Stimulated activated CD8-positive, alpha-beta memory T cell treated with anti-CD3 and anti-CD28 coated beads, Interleukin-12 subunit alpha, Interleukin-12 subunit beta, amount 100 ng/mL, for 4 hours (primary cell): Measurements from ENCODE around the gene CNOT2.

Experiments used
- DNase-seq: peaks from one replicate; pipeline ENCODE4 v3.0.0-alpha.2; 2020; ENCODE audit warnings: low read depth

CNOT2 gene, protein sequence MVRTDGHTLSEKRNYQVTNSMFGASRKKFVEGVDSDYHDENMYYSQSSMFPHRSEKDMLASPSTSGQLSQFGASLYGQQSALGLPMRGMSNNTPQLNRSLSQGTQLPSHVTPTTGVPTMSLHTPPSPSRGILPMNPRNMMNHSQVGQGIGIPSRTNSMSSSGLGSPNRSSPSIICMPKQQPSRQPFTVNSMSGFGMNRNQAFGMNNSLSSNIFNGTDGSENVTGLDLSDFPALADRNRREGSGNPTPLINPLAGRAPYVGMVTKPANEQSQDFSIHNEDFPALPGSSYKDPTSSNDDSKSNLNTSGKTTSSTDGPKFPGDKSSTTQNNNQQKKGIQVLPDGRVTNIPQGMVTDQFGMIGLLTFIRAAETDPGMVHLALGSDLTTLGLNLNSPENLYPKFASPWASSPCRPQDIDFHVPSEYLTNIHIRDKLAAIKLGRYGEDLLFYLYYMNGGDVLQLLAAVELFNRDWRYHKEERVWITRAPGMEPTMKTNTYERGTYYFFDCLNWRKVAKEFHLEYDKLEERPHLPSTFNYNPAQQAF

DNA sequence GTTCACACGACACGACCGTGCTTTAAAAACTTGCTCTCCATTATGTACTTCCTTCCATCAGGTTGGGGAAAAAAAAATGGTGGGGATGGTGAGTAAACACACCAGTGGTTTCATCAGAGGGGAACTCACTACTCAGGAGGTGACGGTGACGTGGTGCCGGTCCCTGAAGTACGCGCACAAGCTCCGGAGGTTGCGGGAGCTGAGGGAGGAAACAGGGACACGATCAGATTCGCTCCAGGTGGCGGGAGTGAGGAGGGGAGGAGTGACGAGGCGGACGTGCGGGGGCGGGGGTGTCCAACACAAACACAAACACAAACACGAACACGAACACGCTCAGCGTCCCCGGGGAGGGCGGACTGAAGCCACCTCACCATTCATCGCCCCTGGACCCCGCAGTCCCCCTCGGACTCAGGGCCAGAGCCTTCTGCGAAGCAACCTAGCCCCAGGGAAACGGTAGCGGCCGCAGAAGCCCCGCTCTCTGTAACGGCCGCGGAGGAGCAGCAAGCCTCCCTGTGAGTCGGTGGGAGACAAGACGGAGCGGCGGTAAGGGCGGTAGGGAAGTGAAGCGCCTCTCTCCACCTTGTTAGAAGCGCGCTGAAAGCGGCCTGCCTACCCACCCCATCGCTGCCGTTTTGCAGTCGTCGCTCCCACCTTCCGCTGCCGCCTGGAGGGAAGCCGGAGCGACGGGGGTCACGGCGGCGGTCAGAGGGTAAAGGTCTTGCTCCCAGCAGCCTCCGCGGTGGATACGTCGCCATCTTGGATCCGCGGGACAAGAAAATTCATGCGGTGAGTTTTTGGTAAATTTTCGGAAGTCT lies at the start of gene CNOT2:
CNOT2 (plus strand) TSS at position 739 of the 815 bp plus-strand sequence. CDS start 34,794 bp downstream, outside the sequence.
- peak; percentile 78 for DNase-seq

- DNase-seq: no peak
These were observed 49.2 kb upstream of the CNOT2 start for GRCh38 chr12:70194076-70194475.

GRCh38 chr12:70196811-70197281 lies 46.4 kb upstream of the CNOT2 start:
- no peak for DNase-seq

DNA sequence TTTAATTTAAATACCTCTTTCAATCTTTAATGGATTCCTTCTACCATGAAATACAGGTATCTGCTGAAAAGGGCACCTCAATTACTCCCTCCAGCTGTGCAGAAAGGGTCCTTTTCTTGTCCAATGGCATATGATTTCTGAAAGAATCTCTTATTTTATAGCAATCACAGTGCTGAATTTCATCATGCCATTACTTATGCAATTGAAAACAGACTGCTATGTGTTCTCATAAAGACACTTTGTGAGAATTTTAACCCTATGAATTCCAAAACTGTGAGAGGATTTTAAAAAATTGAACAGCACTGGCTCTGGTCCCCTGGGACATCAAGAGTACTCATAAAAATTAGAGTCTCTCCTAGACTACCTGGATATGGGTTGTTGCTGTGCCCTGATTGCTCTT lies 45.9 kb upstream of the CNOT2 start:
- no peak for DNase-seq

- no peak for DNase-seq
These were observed 29.5 kb upstream of the CNOT2 start for GRCh38 chr12:70213707-70214106.

GRCh38 chr12:70214972-70215617 lies 28.1 kb upstream of the CNOT2 start:
- DNase-seq: no peak

DNA sequence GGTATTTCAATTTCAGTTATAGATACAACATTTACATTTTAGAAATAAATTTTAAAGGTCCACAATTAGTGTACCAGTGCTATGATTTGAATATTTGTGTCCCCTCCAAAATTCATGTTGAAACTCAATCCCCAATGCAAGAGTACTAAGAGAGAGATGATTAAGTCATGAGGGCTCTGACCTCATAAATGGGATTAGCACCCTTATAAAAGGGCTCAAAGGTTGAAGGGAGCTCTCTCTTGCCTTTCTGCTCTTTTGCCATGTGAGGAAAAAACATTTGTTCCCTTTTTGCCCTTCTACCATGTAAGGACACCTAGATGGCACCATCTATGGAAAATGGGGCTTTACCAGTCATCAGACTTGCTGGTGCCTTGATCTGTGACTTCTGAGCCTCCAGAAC lies 25.8 kb upstream of the CNOT2 start:
- no peak for DNase-seq

DNA sequence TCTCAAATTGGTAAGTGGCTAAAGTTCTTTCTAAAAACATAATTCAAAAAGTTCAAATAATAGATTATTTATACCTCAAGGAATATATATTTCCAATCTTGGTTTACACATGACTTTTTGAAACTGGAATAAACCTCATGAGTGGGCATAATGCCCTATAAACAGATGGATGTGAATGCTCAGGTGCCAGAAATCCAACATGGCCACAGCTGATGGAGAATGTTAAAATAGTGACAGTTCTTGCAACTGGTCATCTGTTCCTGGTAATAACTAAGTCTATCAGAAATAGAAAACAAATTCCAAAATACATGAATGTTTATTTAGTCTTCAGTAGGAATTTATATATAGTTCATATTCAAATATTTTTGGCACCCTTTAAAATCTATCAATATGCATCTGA lies 21.6 kb upstream of the CNOT2 start:
- no peak for DNase-seq

DNA sequence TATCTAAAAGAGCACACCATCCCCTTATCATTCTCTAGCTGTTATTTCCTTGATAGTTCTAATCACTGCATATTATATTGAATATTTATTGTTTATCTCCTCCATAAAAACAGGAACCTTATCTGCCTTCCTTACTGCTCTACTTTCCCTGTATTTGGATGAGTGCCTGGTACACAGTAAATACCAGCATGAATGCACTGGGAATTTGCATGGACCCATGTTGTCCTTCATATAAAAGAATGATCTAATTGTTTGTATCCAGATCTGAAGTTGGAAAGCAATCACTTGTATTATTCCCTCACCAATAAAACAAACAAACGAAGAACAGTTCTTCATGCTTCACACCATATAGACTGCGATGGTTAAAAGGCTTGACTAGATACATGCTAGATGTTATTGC lies 15.3 kb upstream of the CNOT2 start:
- no peak for DNase-seq

DNA sequence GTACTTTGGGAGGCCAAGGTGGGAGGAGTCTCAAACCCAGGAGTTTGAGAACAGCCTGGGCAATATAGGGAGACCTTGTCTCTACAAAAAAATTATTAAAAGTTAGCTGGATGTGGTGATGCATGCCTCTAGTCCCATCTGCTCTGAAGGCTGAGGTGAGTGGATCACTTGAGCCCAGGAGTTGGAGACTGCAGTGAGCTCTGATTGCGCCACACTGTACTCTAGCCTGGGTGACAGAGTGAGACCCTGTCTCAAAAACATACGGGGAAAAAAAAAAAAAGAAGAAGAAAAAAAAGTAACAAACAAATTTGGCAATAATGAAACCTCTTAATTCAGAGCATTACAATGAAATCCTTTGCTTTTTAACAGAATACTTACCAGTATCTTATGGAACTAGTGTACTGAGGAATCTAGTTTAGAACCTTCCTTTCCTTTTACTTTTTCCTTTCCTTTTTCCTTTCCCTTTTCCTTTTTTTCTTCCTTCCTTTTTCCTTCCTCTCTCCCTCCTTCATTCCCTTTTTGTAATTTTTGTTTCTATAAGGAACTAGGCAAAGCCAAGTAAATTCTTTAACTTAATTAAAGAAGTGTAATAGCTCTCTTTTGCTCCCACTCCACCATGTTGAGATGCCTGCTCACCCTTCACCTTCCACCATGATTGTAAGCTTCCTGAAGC lies 12.2 kb upstream of the CNOT2 start:
- no peak for DNase-seq

DNA sequence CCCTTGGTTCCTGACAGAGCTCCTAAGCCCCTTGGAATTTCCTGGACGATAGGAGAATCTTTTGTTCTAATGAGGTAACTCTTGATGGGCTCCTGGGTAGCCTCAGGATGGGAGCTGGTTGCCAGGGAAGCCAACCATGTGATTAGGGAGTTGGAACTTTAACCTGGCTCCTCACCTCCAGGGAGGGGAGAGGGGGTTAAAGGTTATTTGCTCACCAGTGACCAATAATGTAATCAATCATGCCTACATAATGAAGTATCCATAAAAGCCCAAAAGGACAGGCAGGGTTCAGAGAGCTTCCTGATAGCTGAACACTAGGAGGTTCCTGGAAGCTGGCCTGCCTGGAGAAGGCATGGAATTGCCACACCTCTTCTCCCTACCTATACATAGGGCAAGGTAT lies 6.2 kb upstream of the CNOT2 start:
- DNase-seq: no peak

DNA sequence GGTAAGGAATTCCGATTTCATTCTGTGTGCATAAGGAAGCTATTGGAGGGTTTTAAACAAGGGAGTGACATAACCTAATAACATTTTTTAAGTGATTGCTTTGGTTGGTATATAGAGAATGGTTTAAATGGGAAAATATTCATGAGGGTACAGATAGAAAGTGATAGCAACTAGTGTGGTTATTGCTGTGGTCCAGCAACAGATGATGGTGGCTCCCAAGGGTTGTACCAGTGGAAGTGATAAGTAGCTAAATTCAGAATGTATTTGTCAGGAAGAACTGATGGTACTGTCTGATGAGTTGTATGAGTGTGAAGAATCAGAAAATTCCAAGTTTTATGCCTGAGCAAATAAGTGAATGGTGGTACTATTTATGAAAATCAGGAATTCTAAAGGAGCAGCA lies 2.6 kb upstream of the CNOT2 start:
- DNase-seq: no peak

- no peak for DNase-seq
These were observed 1.4 kb upstream of the CNOT2 start for GRCh38 chr12:70241845-70242244.

DNA sequence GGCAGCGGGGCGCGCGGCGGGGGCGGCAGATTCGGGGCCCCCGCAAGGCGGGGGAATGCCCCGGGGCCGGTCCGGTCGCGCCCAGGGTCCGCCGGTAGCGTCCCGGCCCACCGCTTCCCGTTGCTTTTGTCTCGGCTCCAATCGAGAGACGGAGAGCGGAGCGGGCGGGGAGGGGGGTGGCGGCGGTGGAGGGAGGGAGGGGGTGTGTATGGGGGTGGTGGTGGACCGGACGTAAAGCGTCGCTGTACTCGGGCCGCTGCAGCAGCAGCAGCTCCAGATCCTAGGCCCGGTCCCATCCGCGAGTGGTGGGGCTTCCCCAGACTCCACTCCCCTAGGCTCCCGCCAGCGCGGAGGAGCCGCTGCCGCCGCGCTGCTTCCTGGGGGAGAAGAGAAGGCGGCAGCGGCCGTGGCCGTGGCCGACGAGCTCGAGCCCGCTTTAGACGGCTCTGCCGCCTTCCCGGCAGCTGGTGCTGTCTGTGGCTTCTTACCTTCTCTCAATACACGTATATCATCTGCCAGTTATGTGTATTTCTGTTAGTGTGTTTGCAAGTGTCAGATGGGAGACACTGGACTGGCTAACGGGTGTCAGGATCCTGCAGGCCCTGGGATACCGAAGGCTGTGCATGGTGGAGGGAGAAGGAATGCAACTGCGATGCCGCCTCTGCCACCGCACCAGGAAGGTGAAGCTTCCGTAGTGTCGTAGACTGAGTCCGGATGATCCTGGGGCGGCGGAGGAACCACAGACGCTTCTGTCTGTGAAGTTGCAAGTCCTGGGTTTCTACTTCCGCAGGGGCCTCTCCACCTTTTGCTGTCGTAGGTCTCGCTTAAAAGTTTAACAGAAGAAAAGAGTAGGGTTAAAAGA lies 508 bp downstream of the CNOT2 start:
- DNase-seq: peak; percentile 19

GRCh38 chr12:70244409-70244808 lies 1.2 kb downstream of the CNOT2 start:
- no peak for DNase-seq

DNA sequence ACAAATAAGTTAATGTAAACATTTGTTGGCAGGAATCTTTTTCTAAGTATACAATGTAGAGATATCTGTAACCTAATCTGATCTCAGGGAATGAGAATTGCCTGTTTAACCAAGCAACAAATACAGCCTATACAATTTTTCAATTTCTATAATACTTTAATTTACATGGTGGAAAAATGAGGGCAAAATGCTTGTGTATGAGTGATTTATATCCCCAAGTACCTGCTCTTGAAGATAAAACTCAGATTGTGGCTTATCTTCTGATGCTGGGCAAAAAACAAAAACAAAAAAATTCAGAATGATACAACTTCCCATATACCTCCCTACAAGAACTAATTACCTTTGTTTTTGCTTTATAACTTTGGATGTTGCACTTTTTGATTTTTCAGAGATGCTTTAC lies 2.2 kb downstream of the CNOT2 start:
- DNase-seq: no peak

DNA sequence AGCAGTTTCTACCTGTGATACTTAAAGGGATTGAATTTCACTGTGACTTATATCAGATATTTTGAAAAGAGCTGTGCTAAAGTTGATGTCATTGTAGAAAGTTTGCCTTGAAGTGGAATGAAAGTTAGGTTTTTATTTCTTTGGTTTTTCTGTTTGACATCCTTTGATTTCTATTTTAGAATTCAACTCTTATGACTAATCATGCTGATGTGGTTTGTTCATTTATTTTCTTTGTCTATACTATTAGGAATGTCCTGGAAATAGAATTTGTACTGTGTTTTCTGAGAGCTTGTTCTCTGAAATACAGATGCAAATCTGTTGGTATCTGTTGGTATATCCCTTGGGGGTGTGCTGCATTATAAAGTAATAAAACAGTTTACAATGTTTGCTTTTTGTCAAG lies 3.3 kb downstream of the CNOT2 start:
- DNase-seq: no peak

- DNase-seq: no peak
These were observed 4.5 kb downstream of the CNOT2 start for GRCh38 chr12:70247653-70248199.

GRCh38 chr12:70248876-70249275 lies 5.6 kb downstream of the CNOT2 start:
- DNase-seq: no peak

DNA sequence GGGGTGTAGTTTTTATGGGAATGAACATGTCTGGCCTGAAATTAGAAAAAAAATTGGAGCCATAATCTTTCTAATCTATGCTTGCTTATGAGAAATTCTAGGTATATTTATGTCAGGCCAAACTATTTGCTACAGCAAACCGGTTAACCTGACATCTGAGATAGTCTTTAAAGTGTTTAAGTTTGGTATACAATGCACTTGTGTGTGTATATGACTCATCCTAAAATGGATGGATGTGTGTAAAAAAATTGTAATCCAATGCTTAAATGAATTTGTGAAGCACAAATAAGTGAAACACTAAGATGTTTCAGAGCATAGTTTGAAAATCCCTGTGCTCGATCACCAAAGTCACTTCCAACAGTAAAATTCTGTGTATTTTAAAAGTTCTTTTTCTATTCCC lies 6.7 kb downstream of the CNOT2 start:
- DNase-seq: no peak

GRCh38 chr12:70251226-70251625 lies 8.0 kb downstream of the CNOT2 start:
- DNase-seq: no peak
